GM12875 (cell line): ENCODE measurements around the gene ZCCHC7.

Experiments
- H3K4me3 ChIP-seq: one replicate; pipeline ENCODE4 v1.5.1; 2011; ENCODE audit warnings: low read depth, low read length, control low read depth
- CTCF ChIP-seq: IDR thresholded peaks from 2 replicates; pipeline ENCODE4 v1.5.1; 2011; ENCODE audit warnings: low read depth, mild to moderate bottlenecking, control low read depth, inconsistent platforms, low read length, moderate library complexity, borderline replicate concordance; ENCODE audit not compliant: insufficient read depth

The ZCCHC7 gene

GRCh38 chr9:37229455-37229854 lies 109.1 kb downstream of the ZCCHC7 start:
- no peak overlapping the region for H3K4me3 ChIP-seq
- TF ChIP-seq CTCF: no peak

- no peak overlapping the region for H3K4me3 ChIP-seq
- TF ChIP-seq CTCF: no peak
Observed at GRCh38 chr9:37229882-37230482, 109.6 kb downstream of the ZCCHC7 start.

GRCh38 chr9:37236822-37237221 lies 116.4 kb downstream of the ZCCHC7 start:
- TF ChIP-seq CTCF: no peak
- no peak overlapping the region for H3K4me3 ChIP-seq

- no peak for TF ChIP-seq CTCF
- no peak overlapping the region for H3K4me3 ChIP-seq
Observed at GRCh38 chr9:37238122-37238521, 117.7 kb downstream of the ZCCHC7 start.

GRCh38 chr9:37239224-37239859 lies 119.0 kb downstream of the ZCCHC7 start:
- no peak for TF ChIP-seq CTCF
- no peak overlapping the region for H3K4me3 ChIP-seq

- TF ChIP-seq CTCF: no peak
- no peak overlapping the region for H3K4me3 ChIP-seq
Observed at GRCh38 chr9:37239921-37240320, 119.5 kb downstream of the ZCCHC7 start.

- no peak for TF ChIP-seq CTCF
- H3K4me3 ChIP-seq: no peak overlapping the region
Observed at GRCh38 chr9:37241340-37241739, 121.0 kb downstream of the ZCCHC7 start.
